ENCODE results near the gene DOCK1. TPM values are rescaled to one million over a fixed set of nuclear protein-coding genes. Genes with fewer than 3 reads are reported as not detected.

The DOCK1 gene
- total RNA-seq, 1 donor: 99.7 TPM

GRCh38 chr10:127441350-127442219 is 536.4 kb downstream of the DOCK1 start:
- no peak overlapping the region for H3K4me3 ChIP-seq (ENCODE audit: low read depth, low read length)
- no peak for TF ChIP-seq CTCF (IDR thresholded peaks at IDR 0.05; ENCODE audit: insufficient read depth, low read depth, low read length)
- DNase-seq (ENCODE audit: low read depth): no peak

- no peak for DNase-seq (ENCODE audit: low read depth)
- H3K4me3 ChIP-seq (ENCODE audit: low read depth, low read length): no peak overlapping the region
- no peak for TF ChIP-seq CTCF (IDR thresholded peaks at IDR 0.05; ENCODE audit: insufficient read depth, low read depth, low read length)
Observed at GRCh38 chr10:127442220-127442525, 536.9 kb downstream of the DOCK1 start.

- no peak for DNase-seq (ENCODE audit: low read depth)
- no peak overlapping the region for H3K4me3 ChIP-seq (ENCODE audit: low read depth, low read length)
- TF ChIP-seq CTCF (IDR thresholded peaks at IDR 0.05; ENCODE audit: insufficient read depth, low read depth, low read length): no peak
Observed at GRCh38 chr10:127444155-127444554, 538.9 kb downstream of the DOCK1 start.

GRCh38 chr10:127447197-127447596 is 542.0 kb downstream of the DOCK1 start:
- no peak for TF ChIP-seq CTCF (IDR thresholded peaks at IDR 0.05; ENCODE audit: insufficient read depth, low read depth, low read length)
- no peak overlapping the region for H3K4me3 ChIP-seq (ENCODE audit: low read depth, low read length)
- no peak for DNase-seq (ENCODE audit: low read depth)

GRCh38 chr10:127449490-127449889 is 544.3 kb downstream of the DOCK1 start:
- DNase-seq (ENCODE audit: low read depth): no peak
- no peak for TF ChIP-seq CTCF (IDR thresholded peaks at IDR 0.05; ENCODE audit: insufficient read depth, low read depth, low read length)
- no peak overlapping the region for H3K4me3 ChIP-seq (ENCODE audit: low read depth, low read length)

- no peak for DNase-seq (ENCODE audit: low read depth)
- no peak overlapping the region for H3K4me3 ChIP-seq (ENCODE audit: low read depth, low read length)
- no peak for TF ChIP-seq CTCF (IDR thresholded peaks at IDR 0.05; ENCODE audit: insufficient read depth, low read depth, low read length)
Observed at GRCh38 chr10:127450644-127451043, 545.4 kb downstream of the DOCK1 start.

- no peak for TF ChIP-seq CTCF (IDR thresholded peaks at IDR 0.05; ENCODE audit: insufficient read depth, low read depth, low read length)
- DNase-seq (ENCODE audit: low read depth): no peak
- no peak overlapping the region for H3K4me3 ChIP-seq (ENCODE audit: low read depth, low read length)
Observed at GRCh38 chr10:127451628-127452027, 546.4 kb downstream of the DOCK1 start.

All from fibroblast of villous mesenchyme (primary cell).